Pancreas (tissue), 10 donors: ENCODE measurements around the gene CDH12. TPM values are rescaled to one million over a fixed set of nuclear protein-coding genes. Genes with fewer than 3 reads are reported as not detected.

ENCODE experiments used
- ATAC-seq, 4 donors: fragments of 200-7000 bp; cut with Tn5 transposase; one replicate each; pipeline versions ENCODE4 v1.8.0 to v1.9.1; 2020; ENCODE audit warnings: mild to moderate bottlenecking in 4 of 4, moderate library complexity in 4 of 4
- DNase-seq, 6 donors: peaks; one replicate each; pipeline ENCODE4 v3.0.0-alpha.2; 2020
- FAIRE-seq: peaks from 2 replicates; lab custom pipeline; 2012; peaks lifted over from hg19 to GRCh38; lab: Jason Lieb, UNC
- H3K27ac ChIP-seq, 4 donors: fragments of 200-600 bp; sonication (generic); 1 replicate in 3 of 4; 2 replicates in 1 of 4; pipeline versions ENCODE4 v1.5.0 to v1.8.0; 2020
- H3K27me3 ChIP-seq, 4 donors: fragments of 200-600 bp; one replicate each; pipeline ENCODE4 v1.8.0; 2021
- H3K36me3 ChIP-seq, 3 donors: fragments of 200-600 bp; sonication (generic) in 1 of 3; one replicate each; pipeline versions ENCODE4 v1.5.0 to v1.8.0; 2020 to 2021
- H3K4me1 ChIP-seq, 3 donors: fragments of 200-600 bp; one replicate each; pipeline ENCODE4 v1.8.0; 2021
- H3K4me3 ChIP-seq, 4 donors: fragments of 200-600 bp; sonication (generic) in 2 of 4; one replicate each; pipeline versions ENCODE4 v1.5.0 to v1.8.0; 2020 to 2021
- H3K9me3 ChIP-seq, 4 donors: fragments of 200-600 bp; one replicate each; pipeline ENCODE4 v1.8.0; 2021
- CTCF ChIP-seq, 4 donors: fragments of 200-600 bp; sonication (generic) in 3 of 4; IDR thresholded peaks; one replicate each; pipeline versions ENCODE4 v1.5.0 to v1.8.0; 2021; ENCODE audit warnings: antibody characterized with exemption in 4 of 4
- WGBS, 2 donors: extraction: QIAGEN DNeasy Blood & Tissue Kit; methylation state at CpG; one replicate each; pipeline ENCODE4 v1.1.7; 2013; 5-methylcytosine and 5-hydroxymethylcytosine counted together
- intact Hi-C, 3 donors: fragments of 100-400 bp; cut with DNase I; formaldehyde crosslinking; loops; one replicate each; pipeline versions ENCODE4 v1.11.1 to v1.14.2; 2022
- polyA plus RNA-seq, 2 donors: library from polyadenylated mRNA; stranded (reverse); fragments of 200-250 nt; gene quantifications; one replicate each; pipeline ENCODE4 v1.2.3, GENCODE V29; 2013
- total RNA-seq, 6 donors: library from RNA; stranded (reverse); fragmentation: NEBNext Ultra II Directional in 4 of 6; extraction: Animal tissue kit (Norgen Biotek cat#: 25700) in 4 of 6; gene quantifications; one replicate each; pipeline versions ENCODE4 v1.2.1 to v1.2.4, GENCODE V29; 2021 to 2023
- donor health status: healthy with polysubstance abuse.
- donor health status: DM: no; HTN: no; CAD: no; lungs with moderate emphysema.
- donor health status: DM: no; HTN: no; CAD: no.
- donor health status: control.
- donor health status: control.
- donor health status: Bipolar disorder and iron deficiency.
- donor health status: DM: yes; HTN: yes; CAD: no.
- donor health status: DM: no; HTN: no; CAD: no.
- donor health status: DM: no; HTN: no; CAD: no.
- donor health status: DM: yes; HTN: yes; CAD: no.

CDH12 gene
- total and polyA plus RNA-seq, 8 donors = 0.12 to 0.31 (median 0.17) TPM; not detected in 4

GRCh38 chr5:22709743-22710142 is 143.4 kb downstream of the CDH12 start:
- H3K27ac ChIP-seq = no peak overlapping the region
- TF ChIP-seq CTCF (IDR thresholded peaks at IDR 0.05) = no peak
- no peaks in the 10 kb centered on the region for H3K27me3 ChIP-seq
- no peaks in the 10 kb centered on the region for H3K9me3 ChIP-seq
- no peaks in the 10 kb centered on the region for H3K36me3 ChIP-seq
- DNase-seq (no peak), FAIRE-seq (no peak), ATAC-seq (no peak)
- intact Hi-C loops = no loop called here
- no peaks in the 10 kb centered on the region for H3K4me1 ChIP-seq
- H3K4me3 ChIP-seq = no peak overlapping the region

GRCh38 chr5:22708770-22709328 is 144.3 kb downstream of the CDH12 start:
- FAIRE-seq (no peak), ATAC-seq (no peak), DNase-seq (no peak)
- WGBS, 2 donors = 76 to 78% methylated on average over 9 of the region's 9 CpGs
- Histone ChIP-seq H3K4me3 (no peak overlapping the region), H3K9me3 (no peaks in the 10 kb centered on the region), H3K4me1 (no peaks in the 10 kb centered on the region), H3K27ac (no peak overlapping the region), H3K36me3 (no peaks in the 10 kb centered on the region), H3K27me3 (no peaks in the 10 kb centered on the region)
- no peak for TF ChIP-seq CTCF (IDR thresholded peaks at IDR 0.05)
- intact Hi-C loops = no loop called here

GRCh38 chr5:22706901-22707300 is 146.2 kb downstream of the CDH12 start:
- DNase-seq (no peak), FAIRE-seq (no peak), ATAC-seq (no peak)
- H3K36me3 ChIP-seq = no peaks in the 10 kb centered on the region
- no peak overlapping the region for H3K27ac ChIP-seq
- intact Hi-C loops = no loop called here
- no peak for TF ChIP-seq CTCF (IDR thresholded peaks at IDR 0.05)
- no peaks in the 10 kb centered on the region for H3K9me3 ChIP-seq
- WGBS, 2 donors = 49 to 52% methylated on average over 1 of the region's 1 CpG
- no peak overlapping the region for H3K4me3 ChIP-seq
- H3K4me1 ChIP-seq = no peaks in the 10 kb centered on the region
- H3K27me3 ChIP-seq = no peaks in the 10 kb centered on the region

GRCh38 chr5:22699319-22699718 is 153.8 kb downstream of the CDH12 start:
- intact Hi-C loops = no loop called here
- Histone ChIP-seq H3K36me3 (no peaks in the 10 kb centered on the region), H3K27me3 (no peaks in the 10 kb centered on the region), H3K4me1 (no peaks in the 10 kb centered on the region), H3K27ac (no peak overlapping the region), H3K4me3 (no peak overlapping the region), H3K9me3 (no peaks in the 10 kb centered on the region)
- FAIRE-seq = no peak
- 71 to 79% methylated on average over 5 of the region's 5 CpGs for WGBS, 2 donors
- no peak for ATAC-seq
- no peak for DNase-seq
- TF ChIP-seq CTCF (IDR thresholded peaks at IDR 0.05) = no peak

GRCh38 chr5:22693121-22693520 is 160.0 kb downstream of the CDH12 start:
- Histone ChIP-seq H3K4me3 (no peak overlapping the region), H3K9me3 (no peaks in the 10 kb centered on the region), H3K27me3 (no peaks in the 10 kb centered on the region), H3K36me3 (no peaks in the 10 kb centered on the region), H3K4me1 (no peaks in the 10 kb centered on the region), H3K27ac (no peak overlapping the region)
- TF ChIP-seq CTCF (IDR thresholded peaks at IDR 0.05) = no peak
- ATAC-seq = no peak
- FAIRE-seq = no peak
- intact Hi-C loops = no loop called here
- DNase-seq = no peak
- WGBS, 2 donors = 60 to 76% methylated on average over 4 of the region's 4 CpGs
